ENCODE results near the gene MTG1.

MTG1 gene

GRCh38 chr10:133451346-133451745 is 57.4 kb downstream of the MTG1 start:
- no peak overlapping the region for H3K4me3 ChIP-seq (replicated peaks in 1 of 2; ENCODE audit: low read depth in 2 of 2, low read length in 2 of 2)
- DNase-seq (ENCODE audit: low read depth in 2 of 2) = no peak
- no peak for TF ChIP-seq CTCF (IDR thresholded peaks at IDR 0.05; ENCODE audit: low read depth, low read length)

GRCh38 chr10:133452453-133452852 is 58.5 kb downstream of the MTG1 start:
- no peak for DNase-seq (ENCODE audit: low read depth in 2 of 2)
- no peak overlapping the region for H3K4me3 ChIP-seq (replicated peaks in 1 of 2; ENCODE audit: low read depth in 2 of 2, low read length in 2 of 2)
- no peak for TF ChIP-seq CTCF (IDR thresholded peaks at IDR 0.05; ENCODE audit: low read depth, low read length)

- TF ChIP-seq CTCF (IDR thresholded peaks at IDR 0.05; ENCODE audit: low read depth, low read length) = no peak
- no peak for DNase-seq (ENCODE audit: low read depth in 2 of 2)
Observed at GRCh38 chr10:133453516-133454203, 59.7 kb downstream of the MTG1 start, which contains the start of gene SCART1. Gene SCART1, plus strand, starts transcription at chr10:133453945. Its CDS starts 53 bp downstream, at chr10:133453998.

GRCh38 chr10:133454204-133454893 is 60.4 kb downstream of the MTG1 start:
- H3K4me3 ChIP-seq (replicated peaks in 1 of 2; ENCODE audit: low read depth in 2 of 2, low read length in 2 of 2) = no peak overlapping the region
- no peak for TF ChIP-seq CTCF (IDR thresholded peaks at IDR 0.05; ENCODE audit: low read depth, low read length)
- no peak for DNase-seq (ENCODE audit: low read depth in 2 of 2)

More at GRCh38 chr10:133453516-133454203, 59.7 kb downstream of the MTG1 start, which contains the start of gene SCART1:
- no peak within 1 kb of the TSS for H3K4me3 ChIP-seq (replicated peaks in 1 of 2; ENCODE audit: low read depth in 2 of 2, low read length in 2 of 2)

- no peak overlapping the region for H3K4me3 ChIP-seq (replicated peaks in 1 of 2; ENCODE audit: low read depth in 2 of 2, low read length in 2 of 2)
- TF ChIP-seq CTCF (IDR thresholded peaks at IDR 0.05; ENCODE audit: low read depth, low read length) = no peak
- DNase-seq (ENCODE audit: low read depth in 2 of 2) = no peak
Observed at GRCh38 chr10:133455196-133455595, 61.2 kb downstream of the MTG1 start.

- no peak overlapping the region for H3K4me3 ChIP-seq (replicated peaks in 1 of 2; ENCODE audit: low read depth in 2 of 2, low read length in 2 of 2)
- TF ChIP-seq CTCF (IDR thresholded peaks at IDR 0.05; ENCODE audit: low read depth, low read length) = no peak
- no peak for DNase-seq (ENCODE audit: low read depth in 2 of 2)
Observed at GRCh38 chr10:133455611-133456031, 61.7 kb downstream of the MTG1 start.

Measured in cardiac fibroblast (primary cell).